H1 (cell line): Measurements from ENCODE around the gene ELP5. TPM values are rescaled to one million over a fixed set of nuclear protein-coding genes. Genes with fewer than 3 reads are reported as not detected.

Source experiments
- CTCF ChIA-PET: fragments of 300-600 bp; sonication (Branson Sonifier 250); formaldehyde crosslinking; loops from one replicate; lab custom pipeline; 2021; ENCODE audit not compliant: partially characterized antibody; lab: Charles Lee
- POLR2A ChIA-PET: fragments of 300-600 bp; sonication (Branson Sonifier 250); formaldehyde crosslinking; loops from one replicate; lab custom pipeline; 2021; ENCODE audit warnings: inconsistent platforms; ENCODE audit not compliant: partially characterized antibody; lab: Charles Lee
- DNase-seq, 2 experiments: peaks; one replicate each; pipeline versions ENCODE4 v3.0.0 to v3.0.0-alpha.2; 2010 to 2022; ENCODE audit warnings: low spot score in 2 of 2, low read depth in 1 of 2, mixed read lengths in 1 of 2
- FAIRE-seq: peaks from 2 replicates; lab custom pipeline; 2011; peaks lifted over from hg19 to GRCh38; lab: Jason Lieb, UNC
- H2AFZ ChIP-seq: 2 replicates; pipeline ENCODE4 v1.8.1; 2012; ENCODE audit warnings: low read length, inconsistent platforms
- H2AK5ac ChIP-seq: 2 replicates; pipeline ENCODE4 v1.6.1; 2013; ENCODE audit warnings: low read depth, low read length
- H2BK120ac ChIP-seq: replicated peaks from 2 replicates; pipeline ENCODE3; 2013; ENCODE audit warnings: low read depth, low read length, inconsistent platforms
- H2BK12ac ChIP-seq: 2 replicates; pipeline ENCODE4 v1.6.1; 2013; ENCODE audit warnings: low read depth, low read length
- H2BK15ac ChIP-seq: 2 replicates; pipeline ENCODE4 v1.6.1; 2013; ENCODE audit warnings: low read length
- H2BK20ac ChIP-seq: 2 replicates; pipeline ENCODE4 v1.6.1; 2013; ENCODE audit warnings: low read length
- H2BK5ac ChIP-seq: 2 replicates; pipeline ENCODE4 v1.6.1; 2013; ENCODE audit warnings: low read depth, low read length
- H3K14ac ChIP-seq: 2 replicates; pipeline ENCODE4 v1.6.1; 2013; ENCODE audit warnings: inconsistent platforms; ENCODE audit not compliant: insufficient read length
- H3K18ac ChIP-seq: 2 replicates; pipeline ENCODE4 v1.6.1; 2013; ENCODE audit warnings: low read length; ENCODE audit errors: extremely low read depth
- H3K23ac ChIP-seq: 2 replicates; pipeline ENCODE4 v1.6.1; 2013; ENCODE audit warnings: inconsistent platforms; ENCODE audit not compliant: insufficient read length
- H3K23me2 ChIP-seq: 2 replicates; pipeline ENCODE4 v1.6.1; 2013; ENCODE audit warnings: low read depth, low read length
- H3K27ac ChIP-seq: 2 replicates; pipeline ENCODE4 v1.6.1; 2011; ENCODE audit warnings: low read depth, low read length, inconsistent platforms
- H3K27me3 ChIP-seq, 4 experiments: replicated peaks in 1 of 4; 1 replicate in 1 of 4; 2 replicates in 3 of 4; pipeline versions ENCODE4 v1.6.1 to v1.8.1; 2011 to 2013; ENCODE audit warnings: low read length in 3 of 4, mild to moderate bottlenecking in 3 of 4, inconsistent platforms in 2 of 4, mixed read lengths in 2 of 4, moderate library complexity in 1 of 4; ENCODE audit not compliant: control insufficient read depth in 3 of 4, insufficient read depth in 3 of 4; ENCODE audit errors: extremely low read depth in 1 of 4
- H3K36me3 ChIP-seq, 4 experiments: 2 replicates each; pipeline versions ENCODE4 v1.6.1 to v1.8.1; 2011 to 2013; ENCODE audit warnings: mild to moderate bottlenecking in 4 of 4, low read length in 3 of 4, moderate library complexity in 2 of 4, control low read depth in 1 of 4, inconsistent platforms in 1 of 4; ENCODE audit not compliant: insufficient read depth in 4 of 4, control insufficient read depth in 2 of 4
- H3K4ac ChIP-seq: replicated peaks from 2 replicates; pipeline ENCODE3; 2013; ENCODE audit warnings: low read length, low read depth, mixed read lengths, inconsistent platforms; ENCODE audit not compliant: insufficient read length
- H3K4me1 ChIP-seq, 4 experiments: replicated peaks in 1 of 4; 1 replicate in 1 of 4; 2 replicates in 3 of 4; pipeline versions ENCODE4 v1.6.1 to v1.8.1; 2011 to 2013; ENCODE audit warnings: low read length in 3 of 4, inconsistent platforms in 2 of 4, mixed read lengths in 1 of 4; ENCODE audit not compliant: insufficient read depth in 4 of 4, control insufficient read depth in 3 of 4
- H3K4me2 ChIP-seq, 2 experiments: 2 replicates each; pipeline versions ENCODE4 v1.6.1 to v1.8.1; 2011 to 2013; ENCODE audit warnings: low read depth in 2 of 2, low read length in 2 of 2, control low read depth in 1 of 2, inconsistent platforms in 1 of 2, mild to moderate bottlenecking in 1 of 2; ENCODE audit not compliant: insufficient read depth in 1 of 2
- H3K4me3 ChIP-seq, 4 experiments: fragments of 200-600, 300-600 bp in 1 of 4; sonication (generic), shearing (Covaris generic), sonication (Bioruptor Twin) in 1 of 4; 2 replicates each; pipeline versions ENCODE4 v1.5.1 to v1.8.1; 2011 to 2016; ENCODE audit warnings: low read length in 4 of 4, low read depth in 3 of 4, control low read depth in 2 of 4, inconsistent platforms in 2 of 4, mild to moderate bottlenecking in 2 of 4, mixed read lengths in 1 of 4, moderate library complexity in 1 of 4; ENCODE audit not compliant: insufficient read depth in 2 of 4; ENCODE audit errors: extremely low read depth in 1 of 4
- H3K56ac ChIP-seq: replicated peaks from 2 replicates; pipeline ENCODE3; 2013; ENCODE audit warnings: low read depth, mild to moderate bottlenecking, mixed read lengths, low read length, inconsistent platforms; ENCODE audit not compliant: insufficient read length
- H3K79me1 ChIP-seq: 2 replicates; pipeline ENCODE4 v1.6.1; 2013; ENCODE audit warnings: low read depth, low read length, control low read depth
- H3K79me2 ChIP-seq, 2 experiments: 2 replicates each; pipeline versions ENCODE4 v1.6.1 to v1.8.1; 2012 to 2013; ENCODE audit warnings: low read length in 2 of 2, mild to moderate bottlenecking in 2 of 2, inconsistent platforms in 1 of 2; ENCODE audit not compliant: insufficient read depth in 2 of 2, control insufficient read depth in 1 of 2
- H3K9ac ChIP-seq, 4 experiments: replicated peaks in 1 of 4; 1 replicate in 1 of 4; 2 replicates in 3 of 4; pipeline versions ENCODE4 v1.6.1 to v1.8.1; 2011 to 2013; ENCODE audit warnings: low read depth in 3 of 4, low read length in 3 of 4, control low read depth in 2 of 4, mild to moderate bottlenecking in 2 of 4, moderate library complexity in 2 of 4, inconsistent platforms in 1 of 4; ENCODE audit errors: extremely low read depth in 1 of 4
- H3K9me3 ChIP-seq, 2 experiments: 2 replicates each; pipeline versions ENCODE4 v1.6.1 to v1.8.1; 2012 to 2013; ENCODE audit warnings: mild to moderate bottlenecking in 2 of 2, moderate library complexity in 2 of 2, control low read depth in 1 of 2, inconsistent platforms in 1 of 2, low read depth in 1 of 2, low read length in 1 of 2, mixed read lengths in 1 of 2; ENCODE audit not compliant: insufficient read depth in 2 of 2
- H4K20me1 ChIP-seq, 2 experiments: replicated peaks in 1 of 2; 2 replicates each; pipeline versions ENCODE3 to v1.8.1; 2011 to 2013; ENCODE audit warnings: inconsistent platforms in 2 of 2, low read length in 2 of 2, mild to moderate bottlenecking in 1 of 2; ENCODE audit not compliant: insufficient read depth in 2 of 2, control insufficient read depth in 1 of 2
- H4K5ac ChIP-seq: 2 replicates; pipeline ENCODE4 v1.6.1; 2013; ENCODE audit warnings: low read length, low read depth, mixed read lengths, inconsistent platforms; ENCODE audit not compliant: insufficient read length
- H4K8ac ChIP-seq: 2 replicates; pipeline ENCODE4 v1.8.0; 2013; ENCODE audit warnings: mild to moderate bottlenecking, moderate library complexity, low read length, inconsistent platforms; ENCODE audit not compliant: insufficient read depth; ENCODE audit errors: extremely low read depth
- H4K91ac ChIP-seq: replicated peaks from 2 replicates; pipeline ENCODE3; 2013; ENCODE audit warnings: low read length, mixed read lengths, inconsistent platforms; ENCODE audit not compliant: insufficient read length
- CEBPB ChIP-seq: IDR thresholded peaks from 2 replicates; pipeline ENCODE4 v1.6.1; 2012; ENCODE audit warnings: low read depth, low read length
- GABPA ChIP-seq: IDR thresholded peaks from 2 replicates; pipeline ENCODE4 v1.6.1; 2011; ENCODE audit warnings: mild to moderate bottlenecking, low read length, moderate library complexity, borderline replicate concordance; ENCODE audit not compliant: insufficient read depth
- HDAC6 ChIP-seq: IDR thresholded peaks from one replicate; pipeline ENCODE4 v1.7.1; 2012; ENCODE audit warnings: low read depth, mild to moderate bottlenecking, inconsistent platforms, low read length, moderate library complexity
- POLR2A ChIP-seq, 2 experiments: IDR thresholded peaks; 1 replicate in 1 of 2; 2 replicates in 1 of 2; pipeline ENCODE4 v1.6.1; 2011; ENCODE audit warnings: low read depth in 2 of 2, low read length in 2 of 2, mild to moderate bottlenecking in 2 of 2; ENCODE audit errors: control extremely low read depth in 1 of 2
- POLR2AphosphoS5 ChIP-seq: IDR thresholded peaks from 2 replicates; pipeline ENCODE4 v1.6.1; 2011; ENCODE audit warnings: low read depth, low read length
- POU5F1 ChIP-seq: IDR thresholded peaks from 2 replicates; pipeline ENCODE4 v1.6.1; 2011; ENCODE audit warnings: low read depth, mild to moderate bottlenecking, low read length, moderate library complexity
- RBBP5 ChIP-seq: IDR thresholded peaks from 2 replicates; pipeline ENCODE4 v1.7.1; 2012; ENCODE audit warnings: low read depth, mild to moderate bottlenecking, inconsistent platforms, low read length, moderate library complexity, borderline replicate concordance
- SIRT6 ChIP-seq: IDR thresholded peaks from one replicate; pipeline ENCODE4 v1.7.1; 2012; ENCODE audit warnings: low read length, inconsistent platforms
- TAF7 ChIP-seq: optimal IDR thresholded peaks from 2 replicates; pipeline ENCODE3; 2011; ENCODE audit warnings: low read depth, mild to moderate bottlenecking, inconsistent platforms, low read length, moderate library complexity, borderline replicate concordance
- TCF12 ChIP-seq: IDR thresholded peaks from 2 replicates; pipeline ENCODE4 v1.6.1; 2011; ENCODE audit warnings: low read depth, mild to moderate bottlenecking, low read length
- WGBS, 2 experiments: shearing (Covaris generic) in 1 of 2; methylation state at CpG; one replicate each; pipeline versions ENCODE4 v1.1.6 to v1.1.7; 2013 to 2015; ENCODE audit warnings: low lambda C conversion rate in 2 of 2, mixed read lengths in 2 of 2, inconsistent platforms in 1 of 2, low coverage in 1 of 2, missing lambda C conversion rate in 1 of 2; ENCODE audit not compliant: insufficient replicate concordance in 2 of 2, insufficient coverage in 1 of 2, insufficient read length in 1 of 2; ENCODE audit errors: extremely low coverage in 1 of 2, missing lambda C conversion rate in 1 of 2; 5-methylcytosine and 5-hydroxymethylcytosine counted together
- polyA plus RNA-seq, 7 experiments: library from polyadenylated mRNA; depleted of rRNA in 3 of 7; stranded (reverse) in 5 of 7; unstranded in 2 of 7; fragments of >200 nt in 5 of 7; fragments of 200-250 nt in 2 of 7; gene quantifications; 1 replicate in 5 of 7; 2 replicates in 1 of 7; 4 replicates in 1 of 7; pipeline versions ENCODE4 v1.2.1 to v1.2.3, GENCODE V29; 2011 to 2013; ENCODE audit warnings: missing spikeins in 2 of 7, mixed read lengths in 2 of 7
- total RNA-seq: library from RNA; stranded (reverse); fragmentation: NEBNext Ultra II Directional; extraction: Animal tissue kit (Norgen Biotek cat#: 25700); gene quantifications from 2 replicates; pipeline ENCODE4 v1.2.1, GENCODE V29; 2021
- TF ChIP-seq, protein P1 (sequence below): IDR thresholded peaks from 2 replicates; pipeline ENCODE4 v1.6.1; 2011; ENCODE audit warnings: low read depth, mild to moderate bottlenecking, low read length; ENCODE audit not compliant: insufficient read depth

The ELP5 gene
- total and polyA plus RNA-seq, 2 of the 8 experiments (the other 6 are each of a cell fraction or from before 2014, with no cell fraction given) = 75.4 to 107 TPM

DNA sequence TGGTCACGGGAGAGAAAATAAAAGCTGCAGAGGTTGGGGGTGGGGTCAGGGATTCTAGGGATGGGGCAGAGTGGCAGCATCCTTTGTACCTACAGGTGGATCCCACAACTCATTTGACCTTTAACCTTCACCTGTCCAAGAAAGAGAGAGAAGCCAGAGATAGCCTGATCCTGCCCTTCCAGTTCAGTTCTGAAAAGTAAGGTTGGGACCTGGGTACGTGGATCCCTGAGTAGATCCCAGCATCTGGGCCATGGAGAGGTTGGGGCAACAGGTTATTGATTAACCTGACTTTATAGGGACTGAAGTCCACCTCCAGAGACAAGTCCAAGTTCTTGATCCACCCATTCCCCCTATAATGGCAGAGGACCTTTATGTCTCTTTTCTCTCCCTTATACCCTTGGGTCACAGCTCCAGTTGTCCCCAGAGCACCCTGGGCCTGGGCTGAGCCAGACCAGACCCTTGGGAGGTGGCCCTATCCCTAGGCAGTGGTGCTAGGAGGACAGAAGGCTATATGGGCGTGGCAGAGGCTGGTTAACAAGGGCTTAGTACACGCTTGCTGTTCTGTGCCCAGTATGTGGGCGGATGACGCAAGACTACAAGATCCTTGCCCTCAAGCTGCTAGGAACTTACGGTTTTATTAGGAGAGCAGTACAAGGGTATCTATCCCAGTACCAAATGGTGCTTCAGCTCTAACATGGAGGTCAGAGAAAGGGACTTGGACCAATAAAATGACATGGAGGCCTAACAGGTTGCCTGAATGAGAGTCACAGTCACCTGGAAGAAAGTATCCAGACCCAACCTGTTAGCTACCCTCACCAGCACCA is 6.9 kb downstream of the ELP5 start:
- H3K4ac ChIP-seq = no peak overlapping the region
- H3K4me2 ChIP-seq = peak overlapping the region in 1 of 2 experiments; percentile 91; a peak in 1 of 4 replicates
- no peak for FAIRE-seq
- H4K20me1 ChIP-seq = peaks cover 6 to 13% of the 10 kb centered on the region in 2 experiments
- H3K23ac ChIP-seq = no peak overlapping the region
- H3K79me1 ChIP-seq = peaks cover 9% of the 10 kb centered on the region
- H3K79me2 ChIP-seq = peaks cover 0 to 33% of the 10 kb centered on the region in 2 experiments; a peak in 2 of 4 replicates
- ChIA-PET POLR2A (interaction anchor here (0.6 to 13.7 kb wide), 16 partner anchors 8 to 773 kb away, joined by 3 to 161 read pairs (median 10); partner anchors contain the start of genes ACADVL, ACAP1, CTDNEP1 and DLG4), CTCF (interaction anchor here (0.6 to 2.1 kb wide), 4 partner anchors 11 to 129 kb away, joined by 3 to 5 read pairs (median 4); no protein-coding TSS in a partner anchor)
- no peaks in the 10 kb centered on the region for H3K9me3 ChIP-seq
- H2BK20ac ChIP-seq = no peak overlapping the region
- no peak overlapping the region for H4K91ac ChIP-seq
- H2AFZ ChIP-seq = no peak overlapping the region
- peak overlapping the region; percentile 75; the same call in 1 of the 2 replicates for H2BK12ac ChIP-seq
- H3K23me2 ChIP-seq = peaks cover 15% of the 10 kb centered on the region
- no peaks in the 10 kb centered on the region for H3K27me3 ChIP-seq
- no peak overlapping the region for H2BK120ac ChIP-seq
- no peak overlapping the region for H2BK15ac ChIP-seq
- H3K4me1 ChIP-seq = peaks cover 4 to 13% (median 6%) of the 10 kb centered on the region in 4 experiments; a peak in 6 of 7 replicates
- 92% methylated on average over 7 of the region's 7 CpGs; no CpG with 5 or more reads in 1 of the 2 experiments for WGBS, 2 experiments
- no peak overlapping the region for H4K5ac ChIP-seq
- H3K56ac ChIP-seq = no peak overlapping the region
- peak overlapping the region; percentile 65; the same call in 1 of the 2 replicates for H2AK5ac ChIP-seq
- 0 out of 2 replicates have a peak overlapping the region, but pooled peaks have one; percentile 82 for H4K8ac ChIP-seq
- H3K4me3 ChIP-seq = no peak overlapping the region
- peak overlapping the region in 1 of 4 experiments; percentile 35; a peak in 1 of 7 replicates for H3K9ac ChIP-seq
- H3K14ac ChIP-seq = no peak overlapping the region
- H2BK5ac ChIP-seq = no peak overlapping the region; the same call in 1 of the 2 replicates
- no peak overlapping the region for H3K27ac ChIP-seq
- DNase-seq = no peak
- H3K18ac ChIP-seq = no peak overlapping the region
- peaks cover 2 to 41% (median 21%) of the 10 kb centered on the region in 4 experiments for H3K36me3 ChIP-seq
- TF ChIP-seq SIRT6 (no peak), TAF7 (peak; percentile 48), TCF12 (no peak), RBBP5 (no peak), HDAC6 (no peak), POLR2AphosphoS5 (peak; percentile 82), POLR2A (IDR thresholded peaks at IDR 0.05; ENCODE audit: control extremely low read depth in 1 of 2, low read depth in 2 of 2, low read length in 2 of 2) (peak; percentile 32 to 74; a peak in 2 of 3 replicates), GABPA (no peak), POU5F1 (no peak), CEBPB (peak; percentile 65; the same call in 1 of the 2 replicates)
- TF ChIP-seq, protein P1, sequence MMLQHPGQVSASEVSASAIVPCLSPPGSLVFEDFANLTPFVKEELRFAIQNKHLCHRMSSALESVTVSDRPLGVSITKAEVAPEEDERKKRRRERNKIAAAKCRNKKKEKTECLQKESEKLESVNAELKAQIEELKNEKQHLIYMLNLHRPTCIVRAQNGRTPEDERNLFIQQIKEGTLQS = no peak
